H1 (cell line): ENCODE results near the gene TXLNB. TPM values are rescaled to one million over a fixed set of nuclear protein-coding genes. Genes with fewer than 3 reads are reported as not detected.

Experiments used
- CTCF ChIA-PET: fragments of 300-600 bp; sonication (Branson Sonifier 250); formaldehyde crosslinking; loops from one replicate; lab custom pipeline; 2021; ENCODE audit not compliant: partially characterized antibody; lab: Charles Lee
- POLR2A ChIA-PET: fragments of 300-600 bp; sonication (Branson Sonifier 250); formaldehyde crosslinking; loops from one replicate; lab custom pipeline; 2021; ENCODE audit warnings: inconsistent platforms; ENCODE audit not compliant: partially characterized antibody; lab: Charles Lee
- DNase-seq, 2 experiments: peaks; one replicate each; pipeline versions ENCODE4 v3.0.0 to v3.0.0-alpha.2; 2010 to 2022; ENCODE audit warnings: low spot score in 2 of 2, low read depth in 1 of 2, mixed read lengths in 1 of 2
- FAIRE-seq: peaks from 2 replicates; lab custom pipeline; 2011; peaks lifted over from hg19 to GRCh38; lab: Jason Lieb, UNC
- H2AFZ ChIP-seq: 2 replicates; pipeline ENCODE4 v1.8.1; 2012; ENCODE audit warnings: low read length, inconsistent platforms
- H2AK5ac ChIP-seq: 2 replicates; pipeline ENCODE4 v1.6.1; 2013; ENCODE audit warnings: low read depth, low read length
- H2BK120ac ChIP-seq: replicated peaks from 2 replicates; pipeline ENCODE3; 2013; ENCODE audit warnings: low read depth, low read length, inconsistent platforms
- H2BK12ac ChIP-seq: 2 replicates; pipeline ENCODE4 v1.6.1; 2013; ENCODE audit warnings: low read depth, low read length
- H2BK15ac ChIP-seq: 2 replicates; pipeline ENCODE4 v1.6.1; 2013; ENCODE audit warnings: low read length
- H2BK20ac ChIP-seq: 2 replicates; pipeline ENCODE4 v1.6.1; 2013; ENCODE audit warnings: low read length
- H2BK5ac ChIP-seq: 2 replicates; pipeline ENCODE4 v1.6.1; 2013; ENCODE audit warnings: low read depth, low read length
- H3K14ac ChIP-seq: 2 replicates; pipeline ENCODE4 v1.6.1; 2013; ENCODE audit warnings: inconsistent platforms; ENCODE audit not compliant: insufficient read length
- H3K18ac ChIP-seq: 2 replicates; pipeline ENCODE4 v1.6.1; 2013; ENCODE audit warnings: low read length; ENCODE audit errors: extremely low read depth
- H3K23ac ChIP-seq: 2 replicates; pipeline ENCODE4 v1.6.1; 2013; ENCODE audit warnings: inconsistent platforms; ENCODE audit not compliant: insufficient read length
- H3K23me2 ChIP-seq: 2 replicates; pipeline ENCODE4 v1.6.1; 2013; ENCODE audit warnings: low read depth, low read length
- H3K27ac ChIP-seq: 2 replicates; pipeline ENCODE4 v1.6.1; 2011; ENCODE audit warnings: low read depth, low read length, inconsistent platforms
- H3K27me3 ChIP-seq, 4 experiments: replicated peaks in 1 of 4; 1 replicate in 1 of 4; 2 replicates in 3 of 4; pipeline versions ENCODE4 v1.6.1 to v1.8.1; 2011 to 2013; ENCODE audit warnings: low read length in 3 of 4, mild to moderate bottlenecking in 3 of 4, inconsistent platforms in 2 of 4, mixed read lengths in 2 of 4, moderate library complexity in 1 of 4; ENCODE audit not compliant: control insufficient read depth in 3 of 4, insufficient read depth in 3 of 4; ENCODE audit errors: extremely low read depth in 1 of 4
- H3K36me3 ChIP-seq, 4 experiments: 2 replicates each; pipeline versions ENCODE4 v1.6.1 to v1.8.1; 2011 to 2013; ENCODE audit warnings: mild to moderate bottlenecking in 4 of 4, low read length in 3 of 4, moderate library complexity in 2 of 4, control low read depth in 1 of 4, inconsistent platforms in 1 of 4; ENCODE audit not compliant: insufficient read depth in 4 of 4, control insufficient read depth in 2 of 4
- H3K4ac ChIP-seq: replicated peaks from 2 replicates; pipeline ENCODE3; 2013; ENCODE audit warnings: low read length, low read depth, mixed read lengths, inconsistent platforms; ENCODE audit not compliant: insufficient read length
- H3K4me1 ChIP-seq, 4 experiments: replicated peaks in 1 of 4; 1 replicate in 1 of 4; 2 replicates in 3 of 4; pipeline versions ENCODE4 v1.6.1 to v1.8.1; 2011 to 2013; ENCODE audit warnings: low read length in 3 of 4, inconsistent platforms in 2 of 4, mixed read lengths in 1 of 4; ENCODE audit not compliant: insufficient read depth in 4 of 4, control insufficient read depth in 3 of 4
- H3K4me2 ChIP-seq, 2 experiments: 2 replicates each; pipeline versions ENCODE4 v1.6.1 to v1.8.1; 2011 to 2013; ENCODE audit warnings: low read depth in 2 of 2, low read length in 2 of 2, control low read depth in 1 of 2, inconsistent platforms in 1 of 2, mild to moderate bottlenecking in 1 of 2; ENCODE audit not compliant: insufficient read depth in 1 of 2
- H3K4me3 ChIP-seq, 4 experiments: fragments of 200-600, 300-600 bp in 1 of 4; sonication (generic), shearing (Covaris generic), sonication (Bioruptor Twin) in 1 of 4; 2 replicates each; pipeline versions ENCODE4 v1.5.1 to v1.8.1; 2011 to 2016; ENCODE audit warnings: low read length in 4 of 4, low read depth in 3 of 4, control low read depth in 2 of 4, inconsistent platforms in 2 of 4, mild to moderate bottlenecking in 2 of 4, mixed read lengths in 1 of 4, moderate library complexity in 1 of 4; ENCODE audit not compliant: insufficient read depth in 2 of 4; ENCODE audit errors: extremely low read depth in 1 of 4
- H3K56ac ChIP-seq: replicated peaks from 2 replicates; pipeline ENCODE3; 2013; ENCODE audit warnings: low read depth, mild to moderate bottlenecking, mixed read lengths, low read length, inconsistent platforms; ENCODE audit not compliant: insufficient read length
- H3K79me1 ChIP-seq: 2 replicates; pipeline ENCODE4 v1.6.1; 2013; ENCODE audit warnings: low read depth, low read length, control low read depth
- H3K79me2 ChIP-seq, 2 experiments: 2 replicates each; pipeline versions ENCODE4 v1.6.1 to v1.8.1; 2012 to 2013; ENCODE audit warnings: low read length in 2 of 2, mild to moderate bottlenecking in 2 of 2, inconsistent platforms in 1 of 2; ENCODE audit not compliant: insufficient read depth in 2 of 2, control insufficient read depth in 1 of 2
- H3K9ac ChIP-seq, 4 experiments: replicated peaks in 1 of 4; 1 replicate in 1 of 4; 2 replicates in 3 of 4; pipeline versions ENCODE4 v1.6.1 to v1.8.1; 2011 to 2013; ENCODE audit warnings: low read depth in 3 of 4, low read length in 3 of 4, control low read depth in 2 of 4, mild to moderate bottlenecking in 2 of 4, moderate library complexity in 2 of 4, inconsistent platforms in 1 of 4; ENCODE audit errors: extremely low read depth in 1 of 4
- H3K9me3 ChIP-seq, 2 experiments: 2 replicates each; pipeline versions ENCODE4 v1.6.1 to v1.8.1; 2012 to 2013; ENCODE audit warnings: mild to moderate bottlenecking in 2 of 2, moderate library complexity in 2 of 2, control low read depth in 1 of 2, inconsistent platforms in 1 of 2, low read depth in 1 of 2, low read length in 1 of 2, mixed read lengths in 1 of 2; ENCODE audit not compliant: insufficient read depth in 2 of 2
- H4K20me1 ChIP-seq, 2 experiments: replicated peaks in 1 of 2; 2 replicates each; pipeline versions ENCODE3 to v1.8.1; 2011 to 2013; ENCODE audit warnings: inconsistent platforms in 2 of 2, low read length in 2 of 2, mild to moderate bottlenecking in 1 of 2; ENCODE audit not compliant: insufficient read depth in 2 of 2, control insufficient read depth in 1 of 2
- H4K5ac ChIP-seq: 2 replicates; pipeline ENCODE4 v1.6.1; 2013; ENCODE audit warnings: low read length, low read depth, mixed read lengths, inconsistent platforms; ENCODE audit not compliant: insufficient read length
- H4K8ac ChIP-seq: 2 replicates; pipeline ENCODE4 v1.8.0; 2013; ENCODE audit warnings: mild to moderate bottlenecking, moderate library complexity, low read length, inconsistent platforms; ENCODE audit not compliant: insufficient read depth; ENCODE audit errors: extremely low read depth
- H4K91ac ChIP-seq: replicated peaks from 2 replicates; pipeline ENCODE3; 2013; ENCODE audit warnings: low read length, mixed read lengths, inconsistent platforms; ENCODE audit not compliant: insufficient read length
- ASH2L ChIP-seq: fragments of 200-600, 300-600 bp; sonication (generic); IDR thresholded peaks from one replicate; pipeline ENCODE4 v1.7.1; 2017; ENCODE audit warnings: low read length
- ATF2 ChIP-seq: IDR thresholded peaks from 2 replicates; pipeline ENCODE4 v1.6.1; 2012; ENCODE audit warnings: low read length, inconsistent platforms
- WGBS, 2 experiments: shearing (Covaris generic) in 1 of 2; methylation state at CpG; one replicate each; pipeline versions ENCODE4 v1.1.6 to v1.1.7; 2013 to 2015; ENCODE audit warnings: low lambda C conversion rate in 2 of 2, mixed read lengths in 2 of 2, inconsistent platforms in 1 of 2, low coverage in 1 of 2, missing lambda C conversion rate in 1 of 2; ENCODE audit not compliant: insufficient replicate concordance in 2 of 2, insufficient coverage in 1 of 2, insufficient read length in 1 of 2; ENCODE audit errors: extremely low coverage in 1 of 2, missing lambda C conversion rate in 1 of 2; 5-methylcytosine and 5-hydroxymethylcytosine counted together
- long read RNA-seq, 2 experiments: library from RNA in 1 of 2; library from capped mRNA in 1 of 2; stranded (forward); transcript quantifications; one replicate each; pipeline ENCODE4 v2.0.0, GENCODE V29; 2021; ENCODE audit warnings: inconsistent platforms in 1 of 2
- polyA minus RNA-seq, 3 experiments: library from RNA; depleted of rRNA, polyadenylated mRNA; stranded (reverse); fragments of >200 nt; gene quantifications; 1 replicate in 2 of 3; 2 replicates in 1 of 3; pipeline ENCODE4 v1.2.3, GENCODE V29; 2011
- polyA plus RNA-seq, 7 experiments: library from polyadenylated mRNA; depleted of rRNA in 3 of 7; stranded (reverse) in 5 of 7; unstranded in 2 of 7; fragments of >200 nt in 5 of 7; fragments of 200-250 nt in 2 of 7; gene quantifications; 1 replicate in 5 of 7; 2 replicates in 1 of 7; 4 replicates in 1 of 7; pipeline versions ENCODE4 v1.2.1 to v1.2.3, GENCODE V29; 2011 to 2013; ENCODE audit warnings: missing spikeins in 2 of 7, mixed read lengths in 2 of 7
- total RNA-seq: library from RNA; stranded (reverse); fragmentation: NEBNext Ultra II Directional; extraction: Animal tissue kit (Norgen Biotek cat#: 25700); gene quantifications from 2 replicates; pipeline ENCODE4 v1.2.1, GENCODE V29; 2021

The TXLNB gene
- total RNA-seq (0.17 and 0.21 TPM in 2 replicates), polyA plus RNA-seq (2011; rRNA removed) (0.05 and 0.08 TPM in 2 replicates), polyA minus RNA-seq (2011; rRNA and poly(A)+ RNA removed) (0.06 and 0.24 TPM in 2 replicates)
- 0.09 TPM for polyA plus RNA-seq (2011; cell fraction: cytosol; rRNA removed)
- 0.07 TPM for polyA plus RNA-seq (2011; cell fraction: nucleus; rRNA removed)
- 0.04 to 0.10 TPM (median 0.05 TPM) in 4 replicates for polyA plus RNA-seq (2012, experiment 1 of 2)
- not detected for polyA plus RNA-seq (2012, experiment 2 of 2)
- 0.18 TPM for polyA plus RNA-seq (2013, experiment 1 of 2)
- 0.13 TPM for polyA plus RNA-seq (2013, experiment 2 of 2)
- not detected for polyA minus RNA-seq (2011; cell fraction: cytosol; rRNA and poly(A)+ RNA removed)
- 0.50 TPM for polyA minus RNA-seq (2011; cell fraction: nucleus; rRNA and poly(A)+ RNA removed)
- long read RNA-seq, experiment 1: 0 reads
- long read RNA-seq, experiment 2: 0 reads

DNA sequence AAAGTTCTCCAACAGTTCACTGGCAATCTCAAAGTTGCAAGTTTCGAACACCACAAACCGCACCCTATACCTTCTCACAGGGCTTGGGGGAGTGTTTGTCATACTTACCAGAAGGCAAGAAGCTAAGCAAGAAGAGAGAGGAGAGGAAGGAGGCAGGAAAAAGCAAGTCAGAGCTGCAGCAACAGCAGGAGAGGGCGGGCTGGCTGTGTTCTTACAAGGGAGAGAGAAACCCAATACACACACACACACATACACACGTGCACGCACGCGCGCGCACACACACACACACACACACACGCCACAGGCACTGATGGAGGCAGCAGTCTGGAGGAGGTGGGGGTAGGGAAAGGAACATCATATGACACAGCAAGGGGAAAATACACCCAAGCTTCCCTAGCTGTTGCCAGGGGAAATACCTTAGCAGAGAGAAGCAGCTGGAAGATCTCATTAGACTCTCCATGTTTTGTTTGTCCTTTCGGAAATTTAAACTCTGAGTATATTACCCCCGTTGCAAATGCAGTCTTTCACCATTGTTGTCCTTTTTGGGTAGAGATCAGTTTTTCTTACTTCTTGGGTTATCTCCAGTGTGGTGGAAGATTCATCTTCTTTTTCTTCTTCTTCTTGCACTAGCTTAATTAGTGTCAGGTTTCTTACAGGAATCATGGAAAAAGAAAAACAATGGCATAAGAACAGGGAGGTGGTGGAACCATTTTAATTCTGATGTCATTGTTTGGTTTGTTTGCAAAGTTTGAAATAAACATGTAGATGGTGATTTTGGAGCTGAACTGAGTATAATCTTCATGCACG lies at the start of gene TXLNB:
TSS of gene TXLNB (minus strand) at position 186 of the 807 bp plus-strand sequence. CDS start 3,099 bp downstream, outside the sequence.
- Histone ChIP-seq H3K4ac (no peak within 1 kb of the TSS), H3K18ac (peak within 1 kb of the TSS; percentile 29; the same call in 1 of the 2 replicates), H3K9me3 (0 out of 4 replicates have a peak, but pooled peaks cover 0 to under 1% of the 10 kb centered on the region in 2 experiments), H2BK20ac (peak within 1 kb of the TSS; percentile 73), H3K14ac (no peak within 1 kb of the TSS), H2BK120ac (no peak within 1 kb of the TSS), H3K4me1 (peaks cover 2 to 10% (median 5%) of the 10 kb centered on the region in 4 experiments; a peak in 4 of 7 replicates), H2AFZ (peak within 1 kb of the TSS; percentile 89), H3K9ac (no peak within 1 kb of the TSS), H3K4me3 (no peak within 1 kb of the TSS), H3K23ac (no peak within 1 kb of the TSS), H2BK5ac (0 out of 2 replicates have a peak within 1 kb of the TSS, but pooled peaks have one; percentile 45), H3K27me3 (no peaks in the 10 kb centered on the region), H3K79me2 (no peaks in the 10 kb centered on the region), H4K5ac (no peak within 1 kb of the TSS), H3K4me2 (no peak within 1 kb of the TSS; a peak in 1 of 4 replicates), H4K91ac (peak within 1 kb of the TSS; percentile 19), H3K36me3 (no peaks in the 10 kb centered on the region), H2BK15ac (peak within 1 kb of the TSS; percentile 78; the same call in 1 of the 2 replicates), H3K79me1 (no peaks in the 10 kb centered on the region), H4K8ac (0 out of 2 replicates have a peak within 1 kb of the TSS, but pooled peaks have one; percentile 19), H2AK5ac (no peak within 1 kb of the TSS), H2BK12ac (peak within 1 kb of the TSS; percentile 80; the same call in 1 of the 2 replicates), H3K27ac (no peak within 1 kb of the TSS), H4K20me1 (no peaks in the 10 kb centered on the region), H3K23me2 (no peaks in the 10 kb centered on the region), H3K56ac (no peak within 1 kb of the TSS)
- WGBS, 2 experiments: 59% methylated on average over 13 of the region's 13 CpGs; no CpG with 5 or more reads in 1 of the 2 experiments
- FAIRE-seq: no peak
- CTCF ChIA-PET: interaction anchor here (0.9 to 1.2 kb wide), 3 partner anchors 11 to 41 kb away, joined by 3 to 5 read pairs (median 4); no protein-coding TSS in a partner anchor
- POLR2A ChIA-PET: interaction anchor here (2.1 kb wide), 1 partner anchor 21 kb away, joined by 8 read pairs; no protein-coding TSS in a partner anchor
- no peak for TF ChIP-seq ATF2
- peak; percentile 29 for TF ChIP-seq ASH2L
- DNase-seq: no peak
